Hepatocyte (in vitro differentiated cells): ENCODE measurements around the gene IMMP2L.

Experiments
- EZH2 ChIP-seq: fragments of 200-600 bp; sonication (generic); IDR thresholded peaks from 2 replicates; pipeline ENCODE4 v1.6.1; 2016; ENCODE audit warnings: antibody characterized with exemption, mild to moderate bottlenecking, borderline replicate concordance
- TF ChIP-seq, protein P1 (sequence below): fragments of 200-600 bp; sonication (generic); IDR thresholded peaks from 2 replicates; pipeline ENCODE4 v1.5.1; 2016; ENCODE audit warnings: antibody characterized with exemption, mild to moderate bottlenecking; ENCODE audit not compliant: poor library complexity

DNA sequence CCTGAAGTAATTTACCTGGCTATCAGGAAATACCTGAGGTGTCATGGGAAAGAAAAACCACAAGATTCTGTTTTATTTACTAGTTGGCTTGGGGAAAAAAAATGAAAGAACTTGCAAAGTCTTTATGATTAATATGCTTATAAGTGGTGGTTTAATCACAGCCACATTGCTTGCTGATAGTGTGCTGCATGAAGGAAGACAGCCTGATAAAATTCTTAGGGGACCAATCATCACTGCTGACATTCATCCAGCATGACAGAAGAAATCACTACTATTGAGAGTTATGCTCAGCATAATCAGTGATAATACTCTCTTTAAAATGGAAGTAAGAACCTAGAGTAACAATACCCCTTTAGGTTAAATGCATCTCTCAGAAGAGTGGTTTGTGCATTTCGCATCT is 621.5 kb downstream of the IMMP2L start:
- TF ChIP-seq EZH2: no peak
- TF ChIP-seq, protein P1, sequence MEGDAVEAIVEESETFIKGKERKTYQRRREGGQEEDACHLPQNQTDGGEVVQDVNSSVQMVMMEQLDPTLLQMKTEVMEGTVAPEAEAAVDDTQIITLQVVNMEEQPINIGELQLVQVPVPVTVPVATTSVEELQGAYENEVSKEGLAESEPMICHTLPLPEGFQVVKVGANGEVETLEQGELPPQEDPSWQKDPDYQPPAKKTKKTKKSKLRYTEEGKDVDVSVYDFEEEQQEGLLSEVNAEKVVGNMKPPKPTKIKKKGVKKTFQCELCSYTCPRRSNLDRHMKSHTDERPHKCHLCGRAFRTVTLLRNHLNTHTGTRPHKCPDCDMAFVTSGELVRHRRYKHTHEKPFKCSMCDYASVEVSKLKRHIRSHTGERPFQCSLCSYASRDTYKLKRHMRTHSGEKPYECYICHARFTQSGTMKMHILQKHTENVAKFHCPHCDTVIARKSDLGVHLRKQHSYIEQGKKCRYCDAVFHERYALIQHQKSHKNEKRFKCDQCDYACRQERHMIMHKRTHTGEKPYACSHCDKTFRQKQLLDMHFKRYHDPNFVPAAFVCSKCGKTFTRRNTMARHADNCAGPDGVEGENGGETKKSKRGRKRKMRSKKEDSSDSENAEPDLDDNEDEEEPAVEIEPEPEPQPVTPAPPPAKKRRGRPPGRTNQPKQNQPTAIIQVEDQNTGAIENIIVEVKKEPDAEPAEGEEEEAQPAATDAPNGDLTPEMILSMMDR: no peak
